A549 (cell line): ENCODE measurements around the gene MGAT5.

Experiments used
- BHLHE40 ChIP-seq: IDR thresholded peaks from 2 replicates; pipeline ENCODE4 v1.6.1; 2012; ENCODE audit warnings: low read depth, low read length, inconsistent platforms
- CTCF ChIP-seq: fragments of >200 bp; sonication (Bioruptor Twin); formaldehyde crosslinking; IDR thresholded peaks from 3 replicates; pipeline ENCODE4 v1.5.1; 2016
- E2F6 ChIP-seq: IDR thresholded peaks from 2 replicates; pipeline ENCODE4 v1.6.1; 2012; ENCODE audit warnings: low read depth, borderline replicate concordance
- ELK1 ChIP-seq: fragments of 150-350 bp; IDR thresholded peaks from 2 replicates; pipeline ENCODE4 v1.6.1; 2014; ENCODE audit warnings: low read depth, mild to moderate bottlenecking, low read length
- EP300 ChIP-seq, 2 experiments: fragments of >200 bp; sonication (Bioruptor Twin); formaldehyde crosslinking; IDR thresholded peaks; 2 replicates in 1 of 2; 3 replicates in 1 of 2; pipeline ENCODE4 v1.6.1; 2016 to 2017
- ESRRA ChIP-seq: fragments of 150-350 bp; IDR thresholded peaks from 2 replicates; pipeline ENCODE4 v1.6.1; 2014; ENCODE audit warnings: mild to moderate bottlenecking, low read length, borderline replicate concordance
- HDAC2 ChIP-seq: fragments of 200-600 bp; sonication (generic); IDR thresholded peaks from 2 replicates; pipeline ENCODE4 v1.6.1; 2016
- HMGXB4 ChIP-seq: fragments of 250-450 bp; sonication (Bioruptor Pico); IDR thresholded peaks from 2 replicates; pipeline ENCODE4 v1.5.0; 2021; ENCODE audit warnings: mild to moderate bottlenecking, moderate library complexity, borderline replicate concordance
- JUN ChIP-seq, 2 experiments: fragments of >200 bp; sonication (Bioruptor Twin); formaldehyde crosslinking; IDR thresholded peaks; 2 replicates in 1 of 2; 3 replicates in 1 of 2; pipeline ENCODE4 v1.6.1; 2016 to 2017
- MAFK ChIP-seq: fragments of 450-650 bp; IDR thresholded peaks from 2 replicates; pipeline ENCODE4 v1.6.1; 2014; ENCODE audit not compliant: partially characterized antibody
- MYC ChIP-seq: IDR thresholded peaks from 2 replicates; pipeline ENCODE4 v1.6.1; 2012; ENCODE audit warnings: mild to moderate bottlenecking, inconsistent platforms, low read length, improper control_type of control experiment, borderline replicate concordance
- POLR2A ChIP-seq: IDR thresholded peaks from 2 replicates; pipeline ENCODE4 v1.6.1; 2012; ENCODE audit warnings: mild to moderate bottlenecking, low read length
- RARB ChIP-seq: fragments of 250-450 bp; sonication (Bioruptor Pico); IDR thresholded peaks from 2 replicates; pipeline ENCODE4 v1.8.0; 2021; ENCODE audit warnings: mild to moderate bottlenecking, moderate library complexity
- RFX5 ChIP-seq: fragments of 450-650 bp; IDR thresholded peaks from 2 replicates; pipeline ENCODE4 v1.7.1; 2014; ENCODE audit warnings: antibody characterized with exemption, mild to moderate bottlenecking, moderate library complexity

- TF ChIP-seq CTCF (no peak), MAFK (no peak), BHLHE40 (no peak), MYC (no peak), RARB (CRISPR knock-in tag) (no peak), HDAC2 (no peak), E2F6 (no peak), ELK1 (no peak), EP300 (IDR thresholded peaks at IDR 0.05) (no peak), POLR2A (no peak), ESRRA (no peak), JUN (IDR thresholded peaks at IDR 0.05) (no peak), RFX5 (no peak), HMGXB4 (CRISPR knock-in tag) (no peak)
Measured at GRCh38 chr2:134421556-134422328, 167.9 kb downstream of the MGAT5 start.
